NT2/D1 (cell line): ENCODE results near the gene PRKCQ.

ENCODE experiments used
- DNase-seq: peaks from one replicate; pipeline ENCODE4 v3.0.0-alpha.2; 2011; ENCODE audit warnings: low read depth, low spot score
- H3K27me3 ChIP-seq: 2 replicates; pipeline ENCODE4 v1.6.0; 2011; ENCODE audit warnings: mild to moderate bottlenecking; ENCODE audit not compliant: insufficient read length, insufficient read depth
- H3K36me3 ChIP-seq: 2 replicates; pipeline ENCODE4 v1.6.1; 2011; ENCODE audit warnings: mild to moderate bottlenecking, low read length, mixed read lengths; ENCODE audit not compliant: insufficient read depth, insufficient read length
- H3K4me1 ChIP-seq: 2 replicates; pipeline ENCODE4 v1.5.1; 2011; ENCODE audit not compliant: insufficient read depth, insufficient read length
- H3K4me3 ChIP-seq: 2 replicates; pipeline ENCODE4 v1.5.1; 2011; ENCODE audit warnings: low read depth; ENCODE audit not compliant: insufficient read length
- H3K9ac ChIP-seq: 2 replicates; pipeline ENCODE4 v1.6.0; 2011; ENCODE audit warnings: low read depth; ENCODE audit not compliant: insufficient read length
- H3K9me3 ChIP-seq: 2 replicates; pipeline ENCODE4 v1.5.1; 2011; ENCODE audit warnings: mild to moderate bottlenecking, low read length; ENCODE audit not compliant: insufficient read depth
- SUZ12 ChIP-seq: IDR thresholded peaks from 2 replicates; pipeline ENCODE4 v1.6.1; 2011; ENCODE audit not compliant: insufficient read length, insufficient read depth; ENCODE audit errors: extremely low read depth
- YY1 ChIP-seq: IDR thresholded peaks from 2 replicates; pipeline ENCODE4 v1.6.1; 2011; ENCODE audit not compliant: insufficient read length, insufficient read depth
- ZNF274 ChIP-seq: IDR thresholded peaks from 2 replicates; pipeline ENCODE4 v1.6.1; 2011; ENCODE audit warnings: mild to moderate bottlenecking, low read depth, low read length

Gene PRKCQ

DNA sequence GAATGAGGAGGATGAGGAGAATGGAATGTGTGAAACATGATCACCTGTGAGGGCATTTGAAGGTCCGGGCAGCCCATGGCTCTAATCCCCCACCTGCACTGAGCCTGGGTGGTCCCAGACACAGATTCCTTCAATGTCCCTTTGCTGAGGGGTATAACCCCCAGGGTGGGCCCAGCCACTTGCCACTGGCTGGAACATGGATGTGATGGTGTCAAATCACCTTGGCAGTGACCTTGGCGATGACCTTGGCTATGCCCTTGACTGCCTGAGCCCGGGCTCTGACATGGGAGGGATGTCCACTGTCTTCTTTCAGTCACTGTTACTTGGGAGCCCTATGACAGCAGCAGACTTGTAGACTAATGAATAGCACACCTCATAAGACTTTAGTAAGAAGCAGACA lies 44.0 kb downstream of the PRKCQ start:
- Histone ChIP-seq H3K9me3 (no peaks in the 10 kb centered on the region), H3K27me3 (peaks cover under 1% of the 10 kb centered on the region)

GRCh38 chr10:6535156-6535764 lies 44.8 kb downstream of the PRKCQ start:
- H3K9me3 ChIP-seq, result no peaks in the 10 kb centered on the region
- no peak for DNase-seq
- no peaks in the 10 kb centered on the region for H3K4me1 ChIP-seq
- no peaks in the 10 kb centered on the region for H3K27me3 ChIP-seq
- TF ChIP-seq ZNF274 (no peak), SUZ12 (no peak), YY1 (no peak)
- H3K9ac ChIP-seq, result no peak overlapping the region
- H3K4me3 ChIP-seq, result no peak overlapping the region
- no peaks in the 10 kb centered on the region for H3K36me3 ChIP-seq

More for the DNA sequence above, 44.0 kb downstream of the PRKCQ start:
- Histone ChIP-seq H3K36me3 (no peaks in the 10 kb centered on the region), H3K4me1 (no peaks in the 10 kb centered on the region), H3K4me3 (no peak overlapping the region), H3K9ac (no peak overlapping the region)
- no peak for DNase-seq
- TF ChIP-seq ZNF274, result no peak
- TF ChIP-seq SUZ12, result no peak
- no peak for TF ChIP-seq YY1

- DNase-seq, result no peak
- Histone ChIP-seq H3K36me3 (no peaks in the 10 kb centered on the region), H3K4me1 (no peaks in the 10 kb centered on the region), H3K4me3 (no peak overlapping the region), H3K27me3 (no peaks in the 10 kb centered on the region), H3K9ac (no peak overlapping the region), H3K9me3 (no peaks in the 10 kb centered on the region)
- TF ChIP-seq ZNF274 (no peak), SUZ12 (no peak), YY1 (no peak)
These were observed 47.8 kb downstream of the PRKCQ start for GRCh38 chr10:6532321-6532720.

DNA sequence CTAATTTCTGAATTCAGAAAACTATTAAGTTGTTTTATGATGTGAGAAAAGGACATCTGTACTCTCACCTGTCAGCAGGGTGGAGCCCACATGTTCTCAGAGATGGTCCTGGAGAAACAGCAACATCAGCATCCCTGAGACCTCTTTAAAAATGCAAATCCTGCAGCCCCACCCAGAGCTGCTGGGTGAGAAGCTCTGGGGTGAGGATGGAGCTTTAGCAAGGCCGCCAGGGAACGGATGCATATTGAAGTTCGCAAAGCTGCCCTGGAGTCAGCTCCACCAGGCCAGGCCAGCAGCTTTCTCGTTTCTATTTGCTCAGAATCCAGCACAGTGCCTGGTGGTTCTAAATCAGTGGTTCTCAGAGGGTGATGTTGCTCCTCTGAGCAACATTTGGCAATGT lies 49.1 kb downstream of the PRKCQ start:
- Histone ChIP-seq H3K27me3 (no peaks in the 10 kb centered on the region), H3K9me3 (no peaks in the 10 kb centered on the region), H3K4me3 (no peak overlapping the region), H3K4me1 (no peaks in the 10 kb centered on the region), H3K36me3 (no peaks in the 10 kb centered on the region), H3K9ac (no peak overlapping the region)
- no peak for TF ChIP-seq ZNF274
- TF ChIP-seq SUZ12, result no peak
- DNase-seq, result peak; percentile 11

DNA sequence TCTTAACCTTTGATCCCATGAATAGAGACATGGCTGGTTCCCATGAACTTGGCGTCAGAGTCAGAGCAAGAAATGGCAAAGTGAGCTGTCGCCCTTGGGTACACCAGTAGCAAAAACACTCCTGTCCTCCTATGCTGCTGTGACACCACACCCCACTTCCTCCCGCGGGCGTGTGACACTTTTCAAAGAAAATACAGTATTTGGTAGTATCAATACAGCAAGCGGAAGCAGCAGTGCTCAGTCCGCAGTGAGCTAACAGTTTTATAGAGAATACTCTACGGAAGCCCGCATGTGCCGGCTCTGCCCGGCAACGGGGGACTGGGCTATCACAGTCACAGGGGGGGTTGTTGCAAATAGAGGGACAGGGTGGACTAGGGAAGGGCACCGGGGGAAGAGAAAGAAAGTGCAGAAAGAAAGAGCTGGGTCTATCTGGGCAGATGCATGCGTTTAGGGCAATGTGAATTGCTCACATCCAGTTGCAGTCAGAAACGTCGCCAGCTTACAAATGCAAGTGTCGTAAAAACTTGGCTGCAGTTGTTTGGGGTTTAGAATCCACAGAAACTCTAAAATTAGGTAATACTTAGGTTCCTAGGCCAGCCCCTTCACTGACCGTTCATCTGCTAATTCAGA lies 49.8 kb downstream of the PRKCQ start:
- Histone ChIP-seq H3K27me3 (no peaks in the 10 kb centered on the region), H3K4me1 (no peaks in the 10 kb centered on the region), H3K4me3 (no peak overlapping the region), H3K36me3 (no peaks in the 10 kb centered on the region), H3K9me3 (no peaks in the 10 kb centered on the region), H3K9ac (no peak overlapping the region)
- no peak for DNase-seq
- TF ChIP-seq SUZ12, result no peak

DNA sequence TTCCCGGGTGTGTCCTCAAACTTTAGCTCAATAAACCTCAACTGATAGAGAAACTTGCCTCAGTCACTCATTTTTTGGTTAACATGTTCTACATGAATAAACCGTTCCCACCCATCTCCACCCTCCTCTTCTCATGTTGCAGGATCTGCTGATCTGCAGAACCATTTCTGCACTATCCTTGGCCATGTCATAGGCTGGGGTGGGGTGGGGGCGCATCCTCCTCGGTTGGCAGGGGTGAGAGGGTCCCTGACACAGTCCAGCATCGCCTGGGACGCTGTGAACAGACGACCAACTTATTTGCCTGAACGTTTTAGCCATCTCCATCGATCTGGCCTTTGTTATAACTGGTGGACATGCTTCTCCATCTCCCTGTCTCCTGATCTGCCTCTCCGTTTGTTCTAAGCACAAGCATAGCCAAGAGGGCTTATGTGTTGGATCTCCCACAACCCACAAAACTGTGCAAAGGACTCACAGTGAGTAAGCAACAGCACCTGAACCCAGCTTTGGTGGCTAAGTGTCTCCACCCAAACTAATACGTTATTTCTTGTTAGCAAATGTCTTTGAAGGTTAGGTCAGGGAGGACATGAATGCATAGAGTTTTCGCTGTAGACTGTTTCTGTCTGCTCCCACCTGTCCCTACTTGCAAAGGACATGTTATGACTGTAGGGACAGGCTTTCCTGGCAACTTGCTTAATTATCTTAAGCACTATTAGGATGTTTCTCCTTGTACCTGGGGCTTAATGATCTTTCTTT lies 51.7 kb downstream of the PRKCQ start:
- Histone ChIP-seq H3K9ac (no peak overlapping the region), H3K4me3 (no peak overlapping the region), H3K9me3 (no peaks in the 10 kb centered on the region), H3K4me1 (no peaks in the 10 kb centered on the region), H3K27me3 (no peaks in the 10 kb centered on the region), H3K36me3 (no peaks in the 10 kb centered on the region)
- TF ChIP-seq ZNF274 (no peak), SUZ12 (no peak), YY1 (no peak)
- DNase-seq, result no peak

DNA sequence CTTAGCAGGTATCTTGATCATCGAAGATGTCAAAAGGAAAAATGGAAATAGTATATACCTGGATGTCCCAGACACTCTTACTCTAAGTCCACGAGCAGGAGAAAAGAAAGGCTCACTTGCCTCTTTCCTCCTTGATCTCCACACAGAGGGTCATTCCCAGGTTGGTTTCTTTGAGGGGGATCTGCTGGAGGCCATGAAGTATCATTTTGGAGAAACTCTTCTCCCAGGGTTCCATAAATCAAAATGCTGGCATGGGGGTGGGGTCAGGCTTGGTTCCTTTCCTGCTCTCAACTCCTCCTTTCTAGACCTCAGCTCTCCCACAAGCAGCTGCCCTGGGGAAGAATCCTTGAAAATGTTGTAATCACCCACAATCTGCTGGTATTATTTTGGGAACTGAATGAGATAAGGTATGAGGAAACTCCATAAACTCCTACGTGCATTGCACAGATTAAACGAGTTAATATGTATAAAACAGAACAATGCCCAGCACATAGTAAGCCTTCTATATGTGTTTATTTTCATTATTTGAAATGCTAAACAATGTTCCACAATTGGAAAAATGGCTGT lies 54.4 kb downstream of the PRKCQ start:
- Histone ChIP-seq H3K9ac (no peak overlapping the region), H3K4me1 (no peaks in the 10 kb centered on the region), H3K4me3 (no peak overlapping the region), H3K27me3 (no peaks in the 10 kb centered on the region), H3K36me3 (no peaks in the 10 kb centered on the region), H3K9me3 (no peaks in the 10 kb centered on the region)
- no peak for DNase-seq
- no peak for TF ChIP-seq YY1
- no peak for TF ChIP-seq SUZ12
- no peak for TF ChIP-seq ZNF274
